HUDEP-2 (cell line): Measurements from ENCODE around the gene KCNQ1.

Source experiments
- DNase-seq, 76 experiments: peaks; one replicate each; lab custom pipeline; 2025; ENCODE audit not compliant: unreplicated experiment in 76 of 76; lab: John Stamatoyannopoulos, UW

Gene KCNQ1

GRCh38 chr11:2532704-2533586, 88.1 kb downstream of the KCNQ1 start:
- peak in 75 of 76 experiments; percentile 16 to 90 (median 77) for DNase-seq

- peak in 32 of 76 experiments; percentile 2 to 75 (median 22) for DNase-seq
Observed at GRCh38 chr11:2533587-2534133, 88.9 kb downstream of the KCNQ1 start.

- DNase-seq, result no peak
Observed at GRCh38 chr11:2534134-2534956, 89.5 kb downstream of the KCNQ1 start.

- DNase-seq, result no peak
Observed at GRCh38 chr11:2534957-2535672, 90.3 kb downstream of the KCNQ1 start.

- no peak for DNase-seq
Observed at GRCh38 chr11:2535673-2536439, 91.0 kb downstream of the KCNQ1 start.

- no peak for DNase-seq
Observed at GRCh38 chr11:2536440-2536989, 91.7 kb downstream of the KCNQ1 start.

- no peak for DNase-seq
Observed at GRCh38 chr11:2537010-2537705, 92.3 kb downstream of the KCNQ1 start.

- DNase-seq, result no peak
Observed at GRCh38 chr11:2537896-2538724, 93.3 kb downstream of the KCNQ1 start.

- DNase-seq, result no peak
Observed at GRCh38 chr11:2538951-2539350, 94.1 kb downstream of the KCNQ1 start.

- no peak for DNase-seq
Observed at GRCh38 chr11:2539371-2540222, 94.8 kb downstream of the KCNQ1 start.

- no peak for DNase-seq
Observed at GRCh38 chr11:2540223-2540991, 95.6 kb downstream of the KCNQ1 start.

- no peak for DNase-seq
Observed at GRCh38 chr11:2540992-2541680, 96.3 kb downstream of the KCNQ1 start.

- no peak for DNase-seq
Observed at GRCh38 chr11:2541881-2542361, 97.1 kb downstream of the KCNQ1 start.

- DNase-seq, result no peak
Observed at GRCh38 chr11:2542406-2542805, 97.6 kb downstream of the KCNQ1 start.

- DNase-seq, result no peak
Observed at GRCh38 chr11:2547806-2548205, 103.0 kb downstream of the KCNQ1 start.

GRCh38 chr11:2548596-2548995, 103.8 kb downstream of the KCNQ1 start:
- no peak for DNase-seq
